Fibroblast of the aortic adventitia (primary cell): ENCODE measurements around the gene CIART. TPM values are rescaled to one million over a fixed set of nuclear protein-coding genes. Genes with fewer than 3 reads are reported as not detected.

Source experiments
- DNase-seq: peaks from one replicate; pipeline ENCODE4 v3.0.0-alpha.2; 2010; ENCODE audit warnings: low read depth
- H3K4me3 ChIP-seq: 2 replicates; pipeline ENCODE4 v1.5.1; 2011; ENCODE audit warnings: low read depth, mild to moderate bottlenecking, control low read depth, low read length, moderate library complexity
- total RNA-seq: library from RNA; depleted of rRNA; stranded (reverse); fragments of >200 nt; gene quantifications from 2 replicates; pipeline ENCODE4 v1.2.3, GENCODE V29; 2012; ENCODE audit warnings: low replicate concordance
- TF ChIP-seq, protein P1 (sequence below): IDR thresholded peaks from 2 replicates; pipeline ENCODE4 v1.5.1; 2011; ENCODE audit warnings: mild to moderate bottlenecking, low read length, control low read depth, inconsistent platforms; ENCODE audit not compliant: insufficient read depth

CIART gene
- total RNA-seq, 1 donor: 26.8 TPM

- DNase-seq: no peak
- no peak overlapping the region for H3K4me3 ChIP-seq
- TF ChIP-seq, protein P1, sequence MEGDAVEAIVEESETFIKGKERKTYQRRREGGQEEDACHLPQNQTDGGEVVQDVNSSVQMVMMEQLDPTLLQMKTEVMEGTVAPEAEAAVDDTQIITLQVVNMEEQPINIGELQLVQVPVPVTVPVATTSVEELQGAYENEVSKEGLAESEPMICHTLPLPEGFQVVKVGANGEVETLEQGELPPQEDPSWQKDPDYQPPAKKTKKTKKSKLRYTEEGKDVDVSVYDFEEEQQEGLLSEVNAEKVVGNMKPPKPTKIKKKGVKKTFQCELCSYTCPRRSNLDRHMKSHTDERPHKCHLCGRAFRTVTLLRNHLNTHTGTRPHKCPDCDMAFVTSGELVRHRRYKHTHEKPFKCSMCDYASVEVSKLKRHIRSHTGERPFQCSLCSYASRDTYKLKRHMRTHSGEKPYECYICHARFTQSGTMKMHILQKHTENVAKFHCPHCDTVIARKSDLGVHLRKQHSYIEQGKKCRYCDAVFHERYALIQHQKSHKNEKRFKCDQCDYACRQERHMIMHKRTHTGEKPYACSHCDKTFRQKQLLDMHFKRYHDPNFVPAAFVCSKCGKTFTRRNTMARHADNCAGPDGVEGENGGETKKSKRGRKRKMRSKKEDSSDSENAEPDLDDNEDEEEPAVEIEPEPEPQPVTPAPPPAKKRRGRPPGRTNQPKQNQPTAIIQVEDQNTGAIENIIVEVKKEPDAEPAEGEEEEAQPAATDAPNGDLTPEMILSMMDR: no peak
Measured at GRCh38 chr1:150271291-150271959, 10.9 kb upstream of the CIART start.

DNA sequence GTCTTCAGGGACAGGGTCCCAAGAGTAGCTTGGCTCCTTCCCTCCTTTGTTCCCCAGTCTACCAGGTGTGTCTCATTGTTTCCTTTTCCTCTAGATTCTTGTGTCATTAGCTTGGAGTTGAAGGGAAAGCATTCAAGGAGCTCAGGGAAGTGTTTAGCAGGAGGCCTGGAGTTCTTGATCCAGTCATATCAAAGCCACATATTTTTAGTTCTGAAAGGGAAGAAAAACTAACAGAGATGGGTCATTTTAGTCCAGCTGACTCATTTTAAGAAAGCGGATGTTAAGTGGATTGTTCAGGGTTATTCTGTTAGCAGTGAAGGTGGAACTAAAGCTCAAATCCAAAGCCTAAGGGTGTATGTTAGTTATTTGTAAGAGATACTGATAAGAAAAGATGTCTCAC lies 9.0 kb upstream of the CIART start:
- TF ChIP-seq, protein P1: no peak
- DNase-seq: peak; percentile 41
- peak overlapping the region; percentile 66 for H3K4me3 ChIP-seq

DNA sequence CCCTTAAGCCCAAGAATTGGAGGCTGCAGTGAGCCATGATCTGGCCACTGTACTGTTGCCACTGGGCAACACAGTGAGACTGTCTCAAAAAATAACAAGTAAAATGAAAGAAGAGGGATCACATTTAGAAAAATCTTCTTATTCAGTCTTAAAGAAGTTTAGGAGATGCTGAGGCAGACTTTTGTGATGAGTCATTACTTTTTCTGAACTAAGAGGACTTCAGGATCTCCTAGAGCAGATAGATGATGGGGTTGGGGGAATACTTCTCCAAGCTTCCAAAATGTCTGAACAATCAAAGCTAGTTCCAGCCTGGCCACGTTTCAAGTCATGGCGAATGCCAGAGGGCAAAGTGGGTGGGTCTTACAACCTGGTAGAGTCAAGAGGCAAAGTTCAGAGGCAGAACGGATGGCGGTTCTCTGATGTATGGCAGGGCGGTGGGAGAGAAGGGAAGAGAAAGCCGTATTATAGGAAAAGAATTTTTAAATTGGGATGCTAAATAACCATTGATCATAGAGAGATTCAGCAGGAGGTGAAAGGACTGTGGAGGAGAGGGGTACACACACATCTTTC lies 2.1 kb upstream of the CIART start:
- no peak overlapping the region for H3K4me3 ChIP-seq
- no peak for DNase-seq
- TF ChIP-seq, protein P1: no peak

DNA sequence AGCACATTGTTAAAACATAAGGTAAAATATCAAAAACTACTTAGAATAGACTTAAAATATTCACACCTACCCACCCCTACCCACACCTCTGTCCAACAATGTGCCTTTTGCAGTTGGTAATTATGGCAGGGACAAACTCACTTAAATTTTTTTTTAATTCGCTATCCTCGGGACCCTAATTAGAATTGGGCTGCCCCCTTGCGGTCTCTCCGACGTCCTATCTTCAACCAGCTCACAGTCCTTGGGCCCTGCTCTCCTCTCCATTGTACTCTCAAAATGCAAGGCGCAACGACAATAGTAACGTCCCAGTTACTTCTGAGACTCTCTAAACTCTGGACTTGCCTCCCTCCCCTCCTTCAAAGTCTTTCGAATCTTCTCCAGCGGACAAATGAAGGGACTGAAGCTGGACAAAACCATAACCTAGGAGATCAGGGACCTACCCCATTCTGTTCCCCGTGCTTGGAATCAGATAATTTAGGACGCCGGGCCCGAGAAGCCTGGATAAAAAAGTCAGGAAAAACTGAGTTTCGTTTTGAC lies 1.1 kb upstream of the CIART start:
- TF ChIP-seq, protein P1: peak; percentile 76
- peak; percentile 81 for DNase-seq

GRCh38 chr1:150282558-150282958 lies 204 bp downstream of the CIART start:
- no peak for DNase-seq
- peak overlapping the region; percentile 94 for H3K4me3 ChIP-seq
- TF ChIP-seq, protein P1: no peak

More for the DNA sequence above, 1.1 kb upstream of the CIART start:
- peak overlapping the region; percentile 94 for H3K4me3 ChIP-seq

- H3K4me3 ChIP-seq: peak overlapping the region; percentile 94
- TF ChIP-seq, protein P1: no peak
- no peak for DNase-seq
Measured at GRCh38 chr1:150283260-150283659, 906 bp downstream of the CIART start.

DNA sequence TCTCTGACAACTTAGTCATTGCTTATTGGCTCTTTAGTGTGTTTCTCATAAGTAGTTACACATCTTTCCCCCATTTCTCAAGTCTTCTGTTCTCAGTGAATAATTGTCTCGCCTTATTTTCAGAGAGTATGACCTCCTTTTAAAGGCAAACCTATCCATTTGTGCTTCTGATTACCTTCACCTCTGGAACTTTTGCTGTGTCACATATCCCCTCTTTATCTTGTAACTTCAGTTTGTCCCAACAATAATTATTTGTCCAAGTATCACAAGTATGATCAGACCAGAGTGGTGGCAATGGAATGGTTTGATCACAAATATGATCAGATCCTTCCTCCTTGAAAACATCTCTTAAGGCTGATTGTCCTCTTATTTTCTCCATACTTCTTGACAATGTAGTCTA lies 6.0 kb downstream of the CIART start:
- DNase-seq: no peak
- no peak overlapping the region for H3K4me3 ChIP-seq
- TF ChIP-seq, protein P1: no peak
